HG02571 (cell line): Measurements from ENCODE around the gene ENDOG.
A peak's percentile ranks its signal among the peaks of the same experiment; 100 is the strongest.

Experiments used
- ATAC-seq: cut with Tn5 transposase; IDR thresholded peaks from one replicate; pipeline ENCODE4 v1.9.1; 2021; ENCODE audit warnings: mild to moderate bottlenecking, moderate library complexity; ENCODE audit not compliant: unreplicated experiment

The ENDOG gene

DNA sequence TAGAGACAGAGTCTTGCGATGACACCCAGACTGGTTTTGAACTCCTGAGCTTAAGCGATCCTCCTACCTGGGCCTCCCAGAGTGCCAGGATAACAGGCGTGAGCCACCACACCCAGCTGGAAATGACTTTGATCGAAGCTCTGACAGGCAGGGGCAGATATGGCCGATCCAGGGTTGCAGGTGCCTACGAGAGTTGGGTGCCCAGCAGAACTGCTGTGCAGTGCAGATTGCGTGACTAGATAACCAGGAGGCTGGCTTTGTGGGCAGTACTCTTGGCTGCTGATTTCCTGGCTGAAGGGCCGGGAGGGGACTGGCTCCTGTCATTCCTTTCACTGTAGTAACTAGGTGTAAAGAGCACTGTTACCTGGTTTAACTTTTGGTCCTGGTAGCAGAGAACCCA lies 19.4 kb upstream of the ENDOG start:
- ATAC-seq = no peak

DNA sequence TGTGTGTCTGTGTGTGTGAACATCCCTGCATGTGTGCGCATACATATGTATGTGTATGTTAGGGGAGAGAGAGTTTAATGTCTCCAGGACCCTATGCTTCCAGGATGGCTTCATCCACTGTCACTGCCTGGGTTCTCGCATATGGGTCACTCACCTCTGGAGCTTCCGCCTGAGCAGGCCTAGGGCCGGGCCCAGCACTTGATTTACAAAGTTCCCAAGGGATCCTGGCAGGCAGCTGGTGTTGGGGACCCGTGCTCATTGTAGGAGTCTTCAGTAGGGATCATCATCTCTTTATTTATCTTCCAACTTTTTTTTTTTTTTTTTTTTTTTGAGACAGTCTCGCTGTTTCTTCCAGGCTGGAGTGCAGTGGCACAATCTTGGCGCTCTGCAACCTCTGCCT lies 18.2 kb upstream of the ENDOG start:
- no peak for ATAC-seq

DNA sequence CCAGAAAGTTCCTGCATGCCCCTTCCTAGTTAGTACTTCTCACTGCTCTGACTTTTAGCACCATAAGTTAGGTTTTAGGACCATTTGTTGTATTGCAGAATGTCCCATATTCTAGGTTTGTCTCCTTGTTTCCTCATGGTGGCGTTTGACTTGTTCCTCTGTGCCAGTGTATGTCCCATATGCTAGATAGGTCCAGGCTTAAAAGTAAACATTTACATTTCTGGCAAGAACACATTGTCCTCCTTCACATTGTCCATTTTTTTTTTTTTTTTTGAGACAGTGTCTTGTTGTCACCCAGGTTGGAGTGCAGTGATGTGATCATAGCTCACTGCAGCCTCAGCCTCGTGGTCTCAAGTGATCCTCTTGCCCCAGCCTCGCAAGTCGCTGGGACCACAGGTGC lies 15.8 kb upstream of the ENDOG start:
- no peak for ATAC-seq

DNA sequence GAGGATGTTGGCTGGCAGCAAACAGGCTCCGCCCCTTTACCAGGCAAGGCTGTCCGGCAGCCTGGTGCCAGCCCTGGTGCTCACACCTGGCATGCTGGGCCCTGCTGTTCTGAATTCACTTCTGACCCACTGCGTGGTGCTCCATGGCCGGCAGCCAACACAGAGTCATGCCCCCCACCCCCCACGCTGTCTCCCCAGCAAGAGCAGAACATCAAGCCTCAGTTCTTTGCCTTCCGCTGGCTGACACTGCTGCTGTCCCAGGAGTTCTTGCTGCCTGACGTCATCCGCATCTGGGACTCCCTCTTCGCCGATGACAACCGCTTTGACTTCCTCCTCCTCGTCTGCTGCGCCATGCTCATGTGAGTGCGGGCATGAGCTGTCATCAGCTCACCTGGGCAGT lies 12.6 kb upstream of the ENDOG start:
- no peak for ATAC-seq

DNA sequence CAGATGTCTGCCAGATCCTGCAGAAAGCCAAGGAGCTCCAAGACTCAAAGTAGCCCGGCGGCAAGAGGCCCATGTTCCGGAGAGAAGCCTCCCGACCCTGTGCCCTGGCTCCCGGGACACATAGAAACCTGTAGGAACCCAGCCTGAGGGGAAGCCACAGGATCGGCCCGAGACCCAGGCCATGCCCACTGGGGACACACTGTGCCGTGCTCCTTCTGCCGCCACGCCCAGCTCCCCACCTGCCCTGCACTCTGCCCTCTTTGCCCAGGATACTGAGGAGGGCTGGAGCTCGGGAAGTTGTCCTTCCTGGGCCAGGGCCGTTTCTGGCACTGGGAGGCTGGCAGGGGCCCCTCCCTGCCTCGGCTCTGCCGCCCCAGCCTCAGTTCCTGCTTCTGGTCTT lies 10.5 kb upstream of the ENDOG start:
- no peak for ATAC-seq

DNA sequence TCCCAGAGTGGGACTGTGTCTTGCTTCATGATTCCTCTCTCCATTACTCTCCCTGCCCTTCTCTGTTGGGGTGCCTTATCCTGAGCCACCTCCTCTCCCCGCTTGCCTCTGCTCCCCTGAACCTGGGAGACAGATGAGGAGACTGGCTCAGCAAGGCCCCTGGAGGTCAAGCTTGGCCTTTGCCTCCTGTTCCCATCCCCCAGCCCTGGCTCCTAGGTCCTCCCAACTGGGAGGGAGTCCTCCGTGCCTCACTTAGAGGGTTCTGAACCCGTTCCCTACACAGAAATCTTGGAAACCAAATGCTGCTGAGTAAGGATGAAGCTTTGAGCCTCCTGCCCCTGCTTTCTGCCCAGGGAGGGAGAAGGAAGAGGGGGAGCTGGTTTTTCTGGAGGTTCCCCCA lies 9.8 kb upstream of the ENDOG start:
- no peak for ATAC-seq

DNA sequence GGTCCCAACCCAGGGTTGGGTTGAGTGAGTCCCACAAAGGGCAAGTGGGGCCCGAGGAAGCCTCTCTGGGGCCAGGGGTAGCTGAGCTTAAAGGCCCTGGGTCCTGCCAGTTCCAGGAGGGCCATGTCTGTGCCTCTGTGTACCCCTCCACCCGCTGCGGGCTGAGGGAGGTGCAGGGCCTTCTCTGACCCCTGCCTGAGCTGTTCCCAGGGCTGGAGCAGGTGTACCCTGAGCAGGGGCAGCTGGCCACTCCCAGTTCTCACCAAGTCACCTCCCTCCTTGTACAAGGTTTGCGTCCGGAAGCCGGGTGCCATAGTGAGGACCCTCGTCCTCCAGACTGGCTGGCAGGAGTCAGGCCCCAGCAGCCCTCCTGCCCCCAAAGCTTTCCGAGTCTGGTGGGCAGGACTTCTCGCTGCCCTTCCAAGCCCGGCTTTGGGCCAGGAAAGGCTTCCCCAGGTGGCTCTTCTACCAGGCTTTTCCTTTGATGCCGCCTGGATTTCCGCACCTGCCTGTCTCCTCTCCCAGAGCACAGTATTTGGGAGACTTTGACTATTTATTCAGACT lies 9.2 kb upstream of the ENDOG start:
- no peak for ATAC-seq

DNA sequence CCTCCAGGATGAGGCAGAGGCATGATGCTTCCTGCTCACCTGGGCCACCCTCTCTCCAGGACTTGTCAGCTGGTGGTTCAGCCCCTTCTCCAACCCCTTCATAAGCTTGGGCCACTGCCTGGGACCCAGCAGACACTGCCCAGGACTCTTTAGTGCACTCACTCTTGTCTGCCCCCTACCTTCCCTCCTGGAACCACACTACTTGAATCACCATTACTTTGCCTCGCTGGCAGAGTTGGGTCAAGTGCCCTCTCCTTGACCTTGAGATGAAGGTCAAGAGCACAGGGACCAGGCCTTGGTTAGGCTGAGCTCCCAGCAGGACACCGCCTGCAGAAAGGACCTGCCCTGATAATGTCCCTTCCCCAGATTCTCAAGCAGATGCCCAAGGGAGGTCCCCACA lies 8.5 kb upstream of the ENDOG start:
- no peak for ATAC-seq

DNA sequence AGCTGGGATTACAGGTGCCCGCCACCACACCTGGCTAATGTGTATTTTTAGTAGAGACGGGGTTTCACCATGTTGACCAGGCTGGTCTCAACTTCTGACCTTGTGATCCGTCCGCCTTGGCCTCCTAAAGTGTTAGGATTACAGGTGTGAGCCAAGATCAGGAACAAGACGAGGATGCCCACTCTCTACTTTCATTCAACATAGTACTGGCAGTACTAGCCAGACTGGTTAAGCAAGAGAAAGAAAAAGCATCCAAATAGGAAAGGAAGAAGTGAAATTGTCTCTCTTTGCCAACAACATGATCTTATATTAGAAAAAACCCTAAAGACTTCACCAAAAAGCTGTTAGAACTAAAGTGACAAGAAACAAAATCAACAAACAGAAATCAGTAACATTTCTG lies 7.4 kb upstream of the ENDOG start:
- ATAC-seq = no peak

DNA sequence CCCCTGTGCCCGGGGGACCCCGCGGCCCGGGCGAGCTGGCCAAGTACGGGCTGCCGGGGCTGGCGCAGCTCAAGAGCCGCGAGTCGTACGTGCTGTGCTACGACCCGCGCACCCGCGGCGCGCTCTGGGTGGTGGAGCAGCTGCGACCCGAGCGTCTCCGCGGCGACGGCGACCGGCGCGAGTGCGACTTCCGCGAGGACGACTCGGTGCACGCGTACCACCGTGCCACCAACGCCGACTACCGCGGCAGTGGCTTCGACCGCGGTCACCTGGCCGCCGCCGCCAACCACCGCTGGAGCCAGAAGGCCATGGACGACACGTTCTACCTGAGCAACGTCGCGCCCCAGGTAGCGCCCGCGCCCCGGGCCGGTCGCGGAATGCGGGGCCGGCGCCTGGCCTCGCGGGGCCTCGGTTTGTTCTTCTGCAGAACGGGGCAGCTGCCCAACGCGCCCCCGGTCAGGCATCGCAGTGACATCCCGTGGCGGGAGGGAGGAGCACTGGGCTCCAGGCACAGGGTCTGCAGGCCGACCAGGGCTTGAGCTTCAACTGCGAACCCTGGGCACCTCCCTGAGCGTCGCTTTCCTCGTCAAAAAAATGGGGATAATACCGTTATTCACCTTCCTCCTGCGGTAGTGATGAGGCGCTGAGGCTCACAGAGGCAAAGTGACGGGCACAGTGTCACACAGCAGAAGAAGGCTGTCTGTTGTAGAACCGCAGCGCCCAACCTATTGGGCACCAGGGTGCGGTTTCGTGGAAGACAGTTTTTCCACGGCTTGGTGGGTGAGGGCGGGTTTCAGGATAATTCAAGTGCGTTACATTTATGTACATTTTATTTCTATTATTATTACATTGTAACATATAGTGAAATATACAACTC lies 777 bp downstream of the ENDOG start:
- peak; percentile 23 for ATAC-seq

DNA sequence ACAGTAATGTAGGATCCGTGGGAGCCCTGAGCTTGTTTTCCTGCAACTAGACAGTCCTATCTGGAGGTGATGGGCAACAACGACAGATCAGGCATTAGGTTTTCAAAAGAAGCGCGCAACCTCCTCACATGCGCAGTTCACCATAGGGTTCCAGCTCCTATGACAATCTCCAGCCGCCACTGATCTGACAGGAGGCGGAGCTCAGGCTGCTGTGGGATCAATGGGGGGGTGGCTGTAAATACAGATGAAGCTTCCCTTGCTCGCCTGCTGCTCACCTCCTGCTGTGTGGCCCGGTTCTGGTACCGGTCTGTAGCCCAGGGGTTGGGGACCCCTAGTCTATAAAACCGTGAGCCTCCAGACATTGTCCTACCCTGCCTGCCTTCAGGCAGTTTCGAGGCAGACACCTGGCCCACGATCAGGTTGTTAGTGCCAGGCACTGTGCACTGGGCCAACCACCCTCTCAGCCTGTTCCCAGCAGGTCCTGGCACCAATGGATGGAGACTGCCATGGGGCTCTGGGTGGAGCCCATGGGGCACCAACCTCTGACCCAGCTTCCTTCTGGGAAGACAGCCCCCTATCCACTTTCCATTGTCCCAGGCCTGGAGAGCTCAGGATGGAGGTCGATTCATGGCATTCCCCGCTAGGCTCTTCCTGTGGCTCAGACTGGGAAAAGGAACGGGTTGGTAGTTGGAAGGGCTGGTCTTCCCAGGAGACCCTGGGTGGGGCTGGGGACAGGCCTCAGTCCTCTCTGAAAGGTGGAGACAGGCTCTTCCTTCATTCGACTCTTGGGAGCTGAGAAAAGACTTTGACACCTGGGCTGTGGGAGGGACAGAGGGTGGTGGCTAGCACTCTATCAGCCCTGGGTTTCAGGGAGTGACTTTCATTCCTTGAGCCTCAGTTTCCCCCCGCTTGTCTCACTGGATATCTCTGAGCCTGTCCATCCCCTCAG lies 1.7 kb downstream of the ENDOG start:
- ATAC-seq = no peak

DNA sequence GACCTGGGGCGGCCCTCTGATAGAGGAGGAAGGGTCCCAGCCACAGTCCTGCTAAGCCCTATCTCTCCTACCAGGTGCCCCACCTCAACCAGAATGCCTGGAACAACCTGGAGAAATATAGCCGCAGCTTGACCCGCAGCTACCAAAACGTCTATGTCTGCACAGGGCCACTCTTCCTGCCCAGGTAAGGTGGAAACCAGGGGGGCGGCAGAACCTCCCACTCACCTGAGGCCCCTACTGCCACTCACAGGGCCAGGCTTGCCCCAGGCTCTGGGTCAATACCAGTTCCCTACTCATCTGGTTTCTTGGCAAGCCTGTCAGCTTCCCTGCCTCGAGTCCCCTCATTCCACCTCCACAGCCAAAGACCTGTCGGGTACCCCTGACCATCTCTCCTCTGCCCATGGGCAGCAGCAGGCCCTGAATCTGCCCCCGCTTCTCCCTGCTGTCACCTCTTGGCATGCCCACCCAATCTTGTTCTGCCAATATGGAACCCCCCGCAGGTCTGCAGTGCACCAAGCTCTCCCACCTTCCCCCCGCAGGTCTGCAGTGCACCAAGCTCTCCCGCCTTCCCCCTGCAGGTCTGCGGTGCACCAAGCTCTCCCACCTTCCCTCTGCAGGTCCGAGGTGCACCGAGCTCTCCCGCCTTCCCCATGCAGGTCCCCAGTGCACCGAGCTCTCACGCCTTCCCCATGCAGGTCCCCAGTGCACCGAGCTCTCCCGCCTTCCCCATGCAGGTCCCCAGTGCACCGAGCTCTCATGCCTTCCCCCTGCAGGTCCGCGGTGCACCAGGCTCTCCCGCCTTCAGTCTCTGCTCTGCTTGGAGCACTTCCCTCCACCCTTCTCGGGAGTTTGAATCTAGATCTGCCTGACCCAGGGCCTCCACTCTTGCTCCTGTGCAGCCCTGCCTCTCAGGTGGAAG lies 2.6 kb downstream of the ENDOG start:
- ATAC-seq = no peak

DNA sequence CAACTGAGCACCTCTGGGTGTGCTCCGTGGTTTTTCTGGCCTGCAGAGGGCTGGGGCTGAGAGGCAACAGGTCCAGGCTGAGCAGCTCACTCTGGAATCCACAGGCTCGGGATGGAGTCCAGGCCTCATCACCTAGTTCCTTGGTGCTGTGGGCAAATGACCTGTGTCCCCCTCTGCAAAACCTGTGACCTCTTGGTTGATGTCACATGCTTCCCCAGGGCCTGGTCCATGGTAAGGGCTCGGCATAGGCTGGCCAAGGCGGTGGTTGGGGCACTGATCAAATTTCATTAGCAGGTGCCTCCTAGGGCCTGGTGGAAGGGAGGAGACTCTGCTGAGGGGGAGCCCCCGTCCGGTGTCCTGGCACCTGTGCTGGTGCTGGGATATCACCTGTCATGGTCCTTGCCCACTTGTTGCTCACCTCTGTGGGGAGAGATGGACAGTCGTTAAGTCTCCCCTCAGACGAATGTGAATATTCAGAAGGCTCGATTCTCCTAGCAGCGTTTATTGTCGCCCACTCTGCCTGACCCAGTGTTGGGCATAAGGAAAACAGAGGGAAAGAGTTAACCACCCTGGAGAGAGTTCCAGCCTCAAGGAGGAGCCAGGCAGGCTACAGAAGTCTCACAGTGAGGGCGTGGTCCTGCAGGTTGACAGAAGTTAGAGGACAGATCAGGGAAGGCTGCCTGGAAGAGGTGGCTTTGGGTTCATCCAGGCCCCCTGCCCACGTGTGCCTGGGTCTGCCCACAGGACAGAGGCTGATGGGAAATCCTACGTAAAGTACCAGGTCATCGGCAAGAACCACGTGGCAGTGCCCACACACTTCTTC lies 3.5 kb downstream of the ENDOG start:
- no peak for ATAC-seq

DNA sequence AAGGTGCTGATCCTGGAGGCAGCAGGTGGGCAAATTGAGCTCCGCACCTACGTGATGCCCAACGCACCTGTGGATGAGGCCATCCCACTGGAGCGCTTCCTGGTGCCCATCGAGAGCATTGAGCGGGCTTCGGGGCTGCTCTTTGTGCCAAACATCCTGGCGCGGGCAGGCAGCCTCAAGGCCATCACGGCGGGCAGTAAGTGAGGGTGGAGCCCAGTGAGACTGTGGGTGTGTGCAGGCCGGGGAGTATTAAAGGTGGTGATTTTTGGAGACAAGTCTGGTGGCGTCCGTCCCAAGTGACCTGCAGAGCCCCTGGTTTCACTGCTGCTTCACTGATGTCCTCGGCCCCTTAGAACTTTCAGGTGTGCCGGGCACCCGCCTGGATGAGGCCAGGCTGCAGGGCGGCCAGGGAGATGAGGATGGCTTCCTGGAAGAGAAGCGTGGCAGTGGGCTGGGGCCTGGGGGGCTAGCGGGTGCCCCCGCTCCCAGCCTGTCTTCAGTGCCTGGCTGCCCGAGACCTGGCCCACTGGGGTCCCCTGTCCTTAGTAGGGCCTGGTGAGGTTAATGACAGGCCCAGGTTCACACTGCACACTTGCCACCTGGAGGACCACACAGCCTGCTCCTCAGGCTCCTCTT lies 4.2 kb downstream of the ENDOG start:
- no peak for ATAC-seq

DNA sequence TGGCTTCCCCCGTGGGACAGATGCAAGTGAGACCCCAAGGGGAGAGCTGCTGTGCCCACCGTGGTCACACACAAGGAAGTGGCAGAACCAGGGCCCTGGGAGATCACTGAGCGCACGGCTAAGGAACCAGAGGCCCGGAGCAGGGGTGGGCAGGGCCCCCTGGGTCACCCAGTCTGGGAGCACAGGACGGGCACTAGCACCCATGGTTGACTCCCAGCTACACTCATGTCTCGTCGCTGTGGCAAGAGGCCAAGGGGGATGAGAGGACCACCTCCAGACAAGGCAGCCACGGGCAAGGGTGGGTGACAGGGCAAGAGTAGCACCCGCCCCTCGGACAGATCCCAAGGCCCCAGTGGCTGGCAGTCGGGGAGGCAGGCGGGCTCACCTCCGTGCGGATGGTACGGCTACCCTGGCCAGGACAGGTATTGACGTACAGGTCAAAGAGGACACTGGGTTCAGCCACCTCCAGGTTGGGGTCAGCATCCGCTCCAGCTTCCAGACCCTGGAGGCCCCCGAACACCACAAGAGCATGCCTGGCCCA lies 5.1 kb downstream of the ENDOG start:
- ATAC-seq = no peak

DNA sequence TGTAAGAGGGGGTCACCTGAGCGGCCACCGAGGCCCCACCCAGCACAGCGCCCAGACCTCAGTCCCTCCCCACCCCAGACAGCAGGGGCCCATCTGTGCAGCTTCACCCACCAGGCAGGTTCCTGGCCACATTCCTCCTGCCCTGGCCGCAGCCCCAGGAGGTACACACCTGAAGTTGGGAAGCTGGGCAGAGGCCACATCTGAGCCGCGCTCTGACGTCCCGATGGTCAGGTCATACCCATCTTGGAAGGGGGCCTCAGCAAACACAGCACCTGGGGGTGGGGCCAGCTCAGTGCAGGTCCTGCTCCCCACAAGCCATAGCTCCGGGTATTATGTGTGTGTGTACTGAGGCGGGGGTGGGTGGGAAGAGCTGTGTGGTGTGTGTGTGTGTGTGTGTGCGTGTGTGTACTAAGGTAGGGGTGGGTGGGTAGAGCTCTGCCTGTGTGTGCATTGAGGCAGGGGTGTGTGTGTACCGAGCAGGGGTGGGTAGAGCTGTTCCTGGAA lies 5.7 kb downstream of the ENDOG start:
- ATAC-seq = no peak

DNA sequence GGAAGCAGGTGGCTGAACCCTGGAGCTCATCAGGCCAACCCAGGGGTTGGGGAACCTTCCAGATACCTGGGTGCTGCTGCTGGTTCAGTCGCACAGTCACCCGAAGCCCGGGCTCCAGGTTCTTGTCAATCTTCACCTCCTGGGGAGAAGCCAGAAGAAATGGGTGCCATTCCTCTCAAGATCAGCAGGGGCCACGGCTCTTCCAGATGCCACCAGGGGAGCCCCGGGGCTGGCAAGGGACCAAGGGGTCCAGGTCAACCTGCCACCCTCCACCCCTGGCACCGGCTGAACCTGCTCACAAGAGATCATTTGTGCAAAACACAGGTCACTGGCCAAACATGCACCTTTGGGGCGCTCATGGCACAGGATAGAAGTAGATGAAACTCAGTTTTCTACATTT lies 6.6 kb downstream of the ENDOG start:
- ATAC-seq = no peak

DNA sequence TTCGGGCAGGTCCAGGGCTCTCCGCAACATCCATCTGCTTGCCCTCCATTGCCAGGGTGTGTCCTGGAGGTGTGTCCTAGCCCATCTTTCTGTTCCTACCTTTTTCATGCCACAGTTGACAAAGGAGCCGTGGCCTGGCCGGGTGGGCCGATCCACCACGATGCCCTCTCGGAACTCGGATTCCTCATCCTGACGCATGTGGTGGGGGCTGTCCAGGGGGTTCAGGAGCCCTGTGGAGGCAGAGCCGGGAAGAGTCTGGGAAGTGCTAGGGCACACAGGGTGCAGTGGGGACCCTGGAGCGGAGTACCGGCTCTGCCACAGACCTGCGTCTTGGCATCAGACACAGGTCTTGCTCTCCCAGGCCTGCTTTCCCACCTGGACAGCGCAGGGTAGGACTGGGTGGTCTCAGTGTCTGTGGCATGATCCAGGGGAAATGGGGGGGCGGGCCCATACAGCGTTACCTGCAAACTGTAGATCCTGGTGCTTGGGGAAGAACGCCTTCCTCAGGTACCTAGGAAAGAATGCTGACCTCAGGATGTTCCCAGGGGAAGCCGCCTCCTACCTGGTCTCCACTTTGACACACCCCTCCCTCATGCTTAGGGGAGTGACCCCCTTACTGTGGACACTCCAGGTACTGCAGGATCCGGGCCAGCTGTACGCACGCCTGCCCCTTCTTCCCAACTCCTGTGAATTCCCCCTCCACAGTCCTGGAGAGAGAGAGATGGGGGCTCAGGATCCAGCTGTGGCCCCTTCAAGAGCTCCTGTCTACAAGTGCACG lies 7.8 kb downstream of the ENDOG start:
- no peak for ATAC-seq
